Activated CD4-positive, CD25-positive, alpha-beta regulatory T cell treated with anti-CD3 and anti-CD28 coated beads, Interleukin-2, amount 50 U/mL, for 24 hours (primary cell): ENCODE data around the gene GLYATL1.
"Not testable (repeated sequence)": the region's sequence is repeated elsewhere in the genome, so short reads cannot be mapped to it uniquely, and the experiment has no call there.

Experiments used
- ATAC-seq, 2 donors: fragments of 150-1000 bp; cut with Tn5 transposase; one replicate each; pipeline ENCODE4 v1.10.0; 2021; ENCODE audit warnings: mild to moderate bottlenecking in 1 of 2, moderate library complexity in 1 of 2

Gene GLYATL1

GRCh38 chr11:59000003-59000402, 60.7 kb downstream of the GLYATL1 start:
- no peak for ATAC-seq

GRCh38 chr11:59002006-59002405, 62.7 kb downstream of the GLYATL1 start:
- not testable (repeated sequence) for ATAC-seq
